Osteoblast (primary cell): ENCODE results near the gene KCTD12. TPM values are rescaled to one million over a fixed set of nuclear protein-coding genes. Genes with fewer than 3 reads are reported as not detected.

ENCODE experiments used
- DNase-seq: peaks from one replicate; pipeline ENCODE4 v3.0.0; 2011; ENCODE audit warnings: low spot score, mixed read lengths; ENCODE audit not compliant: insufficient read length; ENCODE audit errors: missing footprints
- H2AFZ ChIP-seq: 2 replicates; pipeline ENCODE4 v1.6.0; 2011; ENCODE audit warnings: mild to moderate bottlenecking, low read length
- H3K27ac ChIP-seq: 2 replicates; pipeline ENCODE4 v1.5.1; 2011; ENCODE audit warnings: mild to moderate bottlenecking, low read depth, low read length, moderate library complexity
- H3K27me3 ChIP-seq: 2 replicates; pipeline ENCODE4 v1.6.0; 2012; ENCODE audit warnings: mild to moderate bottlenecking, control low read depth, inconsistent platforms, low read length, moderate library complexity; ENCODE audit not compliant: insufficient read depth
- H3K36me3 ChIP-seq: 2 replicates; pipeline ENCODE4 v1.5.1; 2011; ENCODE audit warnings: mild to moderate bottlenecking, low read length, control low read depth, moderate library complexity; ENCODE audit not compliant: insufficient read depth
- H3K4me1 ChIP-seq: 2 replicates; pipeline ENCODE4 v1.5.1; 2011; ENCODE audit warnings: mild to moderate bottlenecking, low read length, control low read depth, moderate library complexity; ENCODE audit not compliant: insufficient read depth
- H3K4me2 ChIP-seq: 2 replicates; pipeline ENCODE4 v1.6.0; 2011; ENCODE audit warnings: mild to moderate bottlenecking, low read length; ENCODE audit not compliant: insufficient read depth
- H3K4me3 ChIP-seq: fragments of 200-600 bp; sonication (generic); 3 replicates; pipeline ENCODE4 v1.5.1; 2012; ENCODE audit warnings: mild to moderate bottlenecking, low read length, inconsistent platforms; ENCODE audit not compliant: insufficient read depth
- H3K79me2 ChIP-seq: 2 replicates; pipeline ENCODE4 v1.6.0; 2012; ENCODE audit warnings: mild to moderate bottlenecking, low read length, control low read depth, inconsistent platforms; ENCODE audit not compliant: insufficient read depth
- H3K9me3 ChIP-seq: 2 replicates; pipeline ENCODE4 v1.5.1; 2011; ENCODE audit warnings: low read depth, low read length, control low read depth
- H4K20me1 ChIP-seq: 2 replicates; pipeline ENCODE4 v1.6.0; 2012; ENCODE audit warnings: mild to moderate bottlenecking, low read length, control low read depth; ENCODE audit not compliant: insufficient read depth
- CTCF ChIP-seq: IDR thresholded peaks from 2 replicates; pipeline ENCODE4 v1.5.1; 2011; ENCODE audit warnings: mild to moderate bottlenecking, low read depth, low read length, moderate library complexity; ENCODE audit errors: extremely low read depth
- total RNA-seq: library from RNA; depleted of rRNA; stranded (reverse); fragments of >200 nt; gene quantifications from 2 replicates; pipeline ENCODE4 v1.2.3, GENCODE V29; 2012

KCTD12 gene
- total RNA-seq, 1 donor = 29.0 TPM

- H3K79me2 ChIP-seq = no peaks in the 10 kb centered on the region
- no peak overlapping the region for H3K4me2 ChIP-seq
- no peak for DNase-seq
- no peak overlapping the region for H3K4me3 ChIP-seq
- no peak overlapping the region for H3K27ac ChIP-seq
- no peaks in the 10 kb centered on the region for H3K27me3 ChIP-seq
- no peaks in the 10 kb centered on the region for H3K4me1 ChIP-seq
- H3K9me3 ChIP-seq = no peaks in the 10 kb centered on the region
- H4K20me1 ChIP-seq = no peaks in the 10 kb centered on the region
- TF ChIP-seq CTCF = no peak
- H3K36me3 ChIP-seq = no peaks in the 10 kb centered on the region
- no peak overlapping the region for H2AFZ ChIP-seq
Observed at GRCh38 chr13:76863022-76863421, 23.2 kb downstream of the KCTD12 start.

GRCh38 chr13:76861859-76862258, 24.3 kb downstream of the KCTD12 start:
- Histone ChIP-seq H3K27me3 (no peaks in the 10 kb centered on the region), H3K4me1 (no peaks in the 10 kb centered on the region), H3K9me3 (no peaks in the 10 kb centered on the region), H3K79me2 (no peaks in the 10 kb centered on the region), H3K27ac (no peak overlapping the region), H3K4me2 (no peak overlapping the region), H2AFZ (no peak overlapping the region), H3K4me3 (no peak overlapping the region), H4K20me1 (no peaks in the 10 kb centered on the region), H3K36me3 (no peaks in the 10 kb centered on the region)
- no peak for TF ChIP-seq CTCF
- DNase-seq = no peak

- DNase-seq = no peak
- H3K27ac ChIP-seq = no peak overlapping the region
- no peaks in the 10 kb centered on the region for H3K9me3 ChIP-seq
- H3K4me3 ChIP-seq = no peak overlapping the region
- H3K27me3 ChIP-seq = no peaks in the 10 kb centered on the region
- peak overlapping the region; percentile 63 for H2AFZ ChIP-seq
- no peaks in the 10 kb centered on the region for H3K79me2 ChIP-seq
- H3K36me3 ChIP-seq = no peaks in the 10 kb centered on the region
- H4K20me1 ChIP-seq = no peaks in the 10 kb centered on the region
- peaks cover 10% of the 10 kb centered on the region for H3K4me1 ChIP-seq
- H3K4me2 ChIP-seq = no peak overlapping the region
- TF ChIP-seq CTCF = no peak
Observed at GRCh38 chr13:76860706-76861105, 25.5 kb downstream of the KCTD12 start.

GRCh38 chr13:76854894-76855293, 31.3 kb downstream of the KCTD12 start:
- H2AFZ ChIP-seq = no peak overlapping the region
- no peaks in the 10 kb centered on the region for H3K79me2 ChIP-seq
- no peaks in the 10 kb centered on the region for H3K9me3 ChIP-seq
- no peaks in the 10 kb centered on the region for H4K20me1 ChIP-seq
- H3K4me1 ChIP-seq = peaks cover 44% of the 10 kb centered on the region
- TF ChIP-seq CTCF = no peak
- no peak overlapping the region for H3K4me3 ChIP-seq
- H3K27ac ChIP-seq = peak overlapping the region; percentile 71
- no peaks in the 10 kb centered on the region for H3K36me3 ChIP-seq
- DNase-seq = no peak
- no peaks in the 10 kb centered on the region for H3K27me3 ChIP-seq
- H3K4me2 ChIP-seq = no peak overlapping the region
